GM18498 (cell line): ENCODE data around the gene ISG20L2.

Experiments
- ATAC-seq: cut with Tn5 transposase; IDR thresholded peaks from one replicate; pipeline ENCODE4 v1.9.1; 2021; ENCODE audit warnings: mild to moderate bottlenecking, moderate library complexity; ENCODE audit not compliant: unreplicated experiment

The ISG20L2 gene

DNA sequence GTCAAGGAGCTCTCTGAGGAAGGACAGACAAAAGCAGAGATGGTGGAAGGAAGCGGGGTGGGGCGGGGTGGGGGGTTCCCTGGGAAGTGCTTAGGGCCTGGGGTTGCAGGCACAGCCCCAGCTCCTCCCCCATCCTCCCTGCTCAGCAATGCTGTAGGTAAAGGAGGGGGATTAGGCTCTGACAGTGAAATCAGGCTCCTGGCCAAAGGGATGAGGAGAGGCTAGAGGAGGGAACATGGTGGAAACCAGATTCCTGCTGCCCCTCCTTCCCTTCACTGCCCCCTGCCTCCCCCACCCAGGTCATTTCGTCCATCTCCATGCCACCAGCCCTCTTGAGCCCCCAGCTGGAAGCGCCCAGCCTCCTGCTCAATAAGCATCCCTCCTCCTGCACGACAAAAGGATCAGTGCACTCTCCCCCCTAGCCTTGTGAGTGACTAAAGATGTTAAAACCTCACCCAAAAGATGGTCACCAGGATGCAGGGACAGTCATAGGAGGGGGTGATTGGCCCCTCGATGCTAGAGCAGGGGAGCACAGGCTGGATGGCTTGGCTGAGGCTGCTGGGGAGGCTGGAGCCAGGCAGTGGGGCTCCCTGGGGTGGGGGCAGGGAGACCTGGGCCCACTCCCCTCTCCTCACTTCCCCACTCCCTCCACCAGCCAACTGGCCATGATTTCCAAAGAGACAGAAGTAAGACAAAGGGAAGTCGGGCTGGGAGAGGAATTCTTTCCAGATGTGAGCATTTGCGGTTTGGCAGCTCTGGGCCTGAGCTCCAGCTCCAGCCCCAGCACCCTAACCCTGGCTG is 20.9 kb downstream of the ISG20L2 start:
- ATAC-seq = no peak

- ATAC-seq = no peak
These were observed 21.7 kb downstream of the ISG20L2 start for GRCh38 chr1:156706657-156707416.

GRCh38 chr1:156705918-156706656 is 22.5 kb downstream of the ISG20L2 start:
- ATAC-seq = no peak

- no peak for ATAC-seq
These were observed 23.1 kb downstream of the ISG20L2 start, which contains the start of gene CRABP2 for GRCh38 chr1:156705321-156705917. TSS of gene CRABP2 (minus strand) at chr1:156705583. CDS start at chr1:156705446, 137 bp downstream.

GRCh38 chr1:156704930-156705320 is 23.6 kb downstream of the ISG20L2 start:
- ATAC-seq = no peak

DNA sequence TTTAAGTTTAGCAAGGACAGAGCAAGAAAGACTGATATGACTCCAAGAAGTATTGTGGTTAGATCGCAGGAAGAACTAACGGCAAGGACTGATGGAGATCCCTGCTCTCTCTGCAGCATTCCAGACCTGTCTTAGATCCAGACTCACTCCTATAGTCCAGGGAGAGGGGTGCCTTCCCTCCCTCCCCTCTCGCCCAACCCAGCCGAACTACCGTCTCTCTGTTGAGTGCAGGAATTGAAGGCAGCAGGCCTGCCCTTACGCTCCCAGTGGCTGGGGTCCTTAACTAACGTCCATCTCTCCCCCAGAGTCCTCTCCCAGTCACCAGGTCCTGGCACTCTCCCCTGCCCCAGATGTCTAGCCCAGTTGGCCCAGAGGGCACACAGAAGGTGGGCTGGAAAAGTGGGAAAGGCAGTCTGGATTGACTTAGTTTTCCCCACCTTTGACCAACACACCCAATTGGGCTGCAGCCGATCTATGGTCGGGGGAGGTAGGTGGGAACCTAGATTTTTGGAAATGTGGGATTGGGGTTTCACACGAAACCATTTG is 24.3 kb downstream of the ISG20L2 start:
- no peak for ATAC-seq

- ATAC-seq = no peak
These were observed 24.8 kb downstream of the ISG20L2 start for GRCh38 chr1:156703741-156704140.

DNA sequence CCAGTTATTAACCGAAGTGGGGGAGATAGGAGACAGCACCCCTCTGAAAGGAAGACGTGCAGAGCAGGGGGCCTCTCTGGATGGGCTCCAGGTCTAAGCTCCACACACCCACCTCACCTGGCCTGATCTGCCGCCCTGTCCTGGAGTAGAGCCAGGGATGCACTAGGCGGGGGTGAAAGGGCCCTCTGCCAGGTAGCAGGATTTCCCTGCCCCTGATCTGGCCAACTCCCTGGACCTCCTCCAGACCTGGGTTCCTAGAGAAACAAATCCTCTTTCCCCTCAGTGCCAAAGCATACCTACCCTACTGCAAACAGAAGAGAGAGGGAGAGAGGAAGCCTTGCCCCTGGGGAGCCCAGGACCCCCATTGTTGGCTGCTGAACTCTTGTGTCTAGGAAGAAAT is 25.2 kb downstream of the ISG20L2 start:
- no peak for ATAC-seq

DNA sequence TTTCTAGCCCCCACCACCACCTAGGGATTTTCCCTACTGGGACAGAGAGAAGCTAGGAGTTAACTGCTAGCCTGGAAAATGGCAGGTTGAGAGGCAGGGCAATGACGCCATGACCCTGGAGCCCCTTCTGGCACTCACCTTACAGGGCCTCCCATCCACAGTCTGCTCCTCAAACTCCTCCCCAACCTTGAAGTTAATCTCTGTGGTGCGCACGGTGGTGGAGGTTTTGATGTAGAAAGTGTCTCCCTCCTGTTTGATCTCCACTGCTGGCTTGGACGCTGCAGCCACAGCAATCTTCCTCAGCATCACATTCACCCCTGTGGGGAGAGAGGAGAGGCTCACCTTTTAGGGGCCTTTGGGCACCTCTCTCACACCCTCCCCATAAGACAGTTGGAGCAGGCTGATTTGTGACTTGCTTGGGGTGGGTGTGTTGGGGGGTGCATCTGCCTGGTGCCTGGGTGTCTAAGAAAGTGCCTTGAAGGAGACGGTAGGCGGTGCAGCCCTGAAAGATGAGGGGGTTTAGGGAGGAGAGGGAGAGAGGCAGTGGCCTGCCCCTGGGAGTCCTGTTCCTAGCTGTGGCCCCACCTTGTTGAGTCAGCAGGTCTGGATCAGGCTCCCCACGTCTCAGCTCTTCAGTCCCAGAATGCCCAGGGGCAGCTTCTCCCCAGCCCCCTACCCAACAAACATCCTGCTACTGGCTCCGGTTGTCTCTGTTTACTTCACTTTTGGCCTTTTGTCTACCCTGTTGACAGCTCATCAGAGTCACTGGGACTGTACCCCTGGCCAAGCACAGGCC is 27.6 kb downstream of the ISG20L2 start:
- no peak for ATAC-seq

DNA sequence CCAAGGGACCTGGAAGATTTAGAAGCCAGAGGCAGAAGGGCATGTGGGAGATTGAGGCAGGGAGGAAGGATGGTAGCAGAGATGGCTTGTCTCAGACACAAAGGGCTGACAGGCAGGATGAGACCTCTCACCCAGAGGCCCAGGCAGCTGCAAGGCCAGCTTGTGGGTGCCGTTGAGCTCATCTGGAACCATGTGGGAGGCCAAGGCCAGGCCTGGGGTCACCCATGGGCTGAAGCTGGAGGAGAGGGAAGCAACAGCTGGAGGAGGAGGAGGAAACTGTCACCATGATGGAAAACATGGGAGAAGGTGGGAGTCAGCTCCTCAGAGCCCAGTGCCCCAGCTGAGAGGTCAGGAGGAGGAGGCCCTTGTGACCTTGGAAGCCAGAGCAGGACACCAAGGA is 29.6 kb downstream of the ISG20L2 start:
- ATAC-seq = no peak

DNA sequence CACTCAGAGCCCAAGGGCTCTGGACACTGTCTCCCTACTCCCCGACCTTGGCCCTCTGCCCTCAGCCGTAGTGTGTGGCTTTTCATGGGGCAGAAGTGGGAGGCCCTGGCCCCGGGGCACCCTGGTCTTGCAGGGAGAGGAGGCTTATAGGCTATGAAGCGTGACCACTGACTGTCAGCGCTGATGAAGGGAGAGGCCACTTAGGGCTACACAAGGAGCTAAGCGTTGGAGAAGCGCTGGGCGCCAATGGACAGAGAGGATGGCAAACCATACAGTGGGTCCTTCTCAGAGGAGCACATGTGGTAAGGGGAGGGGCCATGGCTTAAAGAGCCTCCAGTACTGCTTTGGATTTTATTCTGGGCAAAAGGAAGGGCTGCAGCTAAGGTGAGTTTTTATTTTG is 31.1 kb downstream of the ISG20L2 start:
- ATAC-seq = no peak

- no peak for ATAC-seq
These were observed 31.8 kb downstream of the ISG20L2 start for GRCh38 chr1:156696755-156697154.

DNA sequence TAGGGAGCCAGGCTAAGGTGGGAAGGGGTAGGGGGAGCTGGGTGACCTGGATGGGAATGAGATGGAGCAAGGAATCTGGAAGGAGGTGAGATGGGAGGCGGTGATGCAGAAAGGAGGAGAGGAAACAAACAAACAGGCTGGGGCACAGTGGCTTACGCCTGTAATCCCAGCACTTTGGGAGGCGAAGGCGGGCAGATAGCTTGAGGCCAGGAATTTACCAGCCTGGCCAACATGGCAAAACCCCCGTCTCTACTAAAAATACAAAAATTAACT is 33.9 kb downstream of the ISG20L2 start:
- ATAC-seq = no peak

DNA sequence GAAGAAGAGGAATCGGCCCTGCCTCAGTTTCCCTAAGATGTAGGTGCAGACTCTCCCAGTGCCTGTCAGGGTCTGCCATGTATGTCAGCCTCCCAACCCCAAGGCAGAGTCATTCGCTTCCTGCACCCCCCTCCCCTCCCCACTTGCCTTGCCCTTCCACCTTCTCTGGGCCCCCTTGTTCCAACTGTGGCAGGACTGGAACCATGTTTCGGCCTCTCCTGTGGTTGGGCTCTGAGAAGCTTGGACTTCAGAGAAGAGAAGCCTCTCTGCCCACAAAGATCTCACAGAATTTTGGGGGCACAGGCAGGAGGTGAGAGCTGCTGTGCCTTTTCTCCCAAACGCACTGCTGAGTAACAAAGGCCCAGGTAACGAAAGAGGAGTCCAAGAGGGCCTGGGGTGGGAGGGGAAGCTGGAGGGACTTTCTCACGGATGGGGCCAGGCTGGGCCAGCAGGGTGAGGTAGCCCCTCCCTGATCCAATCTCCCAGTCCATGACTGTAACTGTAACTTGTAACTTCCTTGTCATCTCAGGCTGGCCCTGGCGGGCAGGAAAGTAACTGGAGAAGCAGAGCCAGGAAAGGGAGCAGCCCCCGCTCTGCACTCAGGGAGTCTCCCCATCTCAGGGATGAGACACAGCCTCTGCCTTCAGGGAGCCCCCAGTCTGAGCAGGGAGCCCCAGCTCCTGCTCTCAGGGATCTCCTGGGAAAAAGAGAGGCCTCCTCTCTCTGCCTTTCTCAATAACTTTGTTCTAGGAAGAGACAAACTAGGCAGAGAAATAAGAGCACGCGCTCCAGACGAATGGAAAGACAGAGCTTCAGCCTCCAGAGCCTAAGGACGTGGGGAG is 34.5 kb downstream of the ISG20L2 start:
- ATAC-seq = no peak

DNA sequence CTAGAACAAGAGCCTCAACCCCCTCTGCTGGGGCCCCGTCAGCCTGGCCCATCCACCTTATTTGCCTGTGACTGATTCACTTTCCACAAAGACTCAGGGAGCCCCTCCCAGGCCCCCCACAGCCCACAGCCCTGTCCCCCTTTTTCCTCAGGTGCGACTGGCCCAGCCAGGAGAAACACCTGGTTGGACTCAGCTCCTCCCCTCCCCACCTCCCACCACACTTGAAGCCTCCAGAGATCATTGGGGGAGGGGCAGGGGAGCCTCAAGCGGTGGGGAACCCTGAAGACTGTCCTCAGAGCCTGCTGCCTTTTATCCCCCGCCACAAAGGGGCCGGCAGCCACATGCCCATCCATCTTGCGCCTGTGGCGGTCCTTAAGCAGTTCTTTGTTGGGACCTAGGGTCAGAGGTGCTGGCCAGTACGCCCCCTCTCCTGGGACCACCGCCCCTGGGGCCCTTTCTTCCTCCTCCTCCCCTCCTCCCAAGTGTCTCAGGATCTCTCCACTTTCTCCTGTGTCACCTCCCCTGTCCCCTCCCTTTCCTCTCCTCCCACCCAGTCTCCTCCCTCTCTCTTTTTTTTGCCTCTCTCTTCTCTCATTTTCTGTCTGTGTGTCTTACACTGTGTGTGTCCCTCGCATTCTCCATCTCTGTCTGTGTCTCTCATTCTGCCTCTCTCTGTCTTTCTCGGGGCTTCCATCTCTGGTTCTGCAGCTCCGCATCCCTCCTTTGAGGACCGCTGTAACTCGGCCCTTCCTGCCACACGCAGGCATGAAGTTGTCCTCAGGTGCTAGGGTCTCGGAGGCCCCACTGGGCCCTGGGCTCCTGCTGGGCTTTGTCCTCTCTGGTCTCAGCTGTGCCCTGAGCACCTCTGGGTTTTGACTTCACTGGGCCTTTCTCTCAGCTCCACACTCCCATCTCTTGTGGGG is 35.4 kb downstream of the ISG20L2 start:
- no peak for ATAC-seq

- ATAC-seq = no peak
These were observed 36.1 kb downstream of the ISG20L2 start for GRCh38 chr1:156692441-156692924.

DNA sequence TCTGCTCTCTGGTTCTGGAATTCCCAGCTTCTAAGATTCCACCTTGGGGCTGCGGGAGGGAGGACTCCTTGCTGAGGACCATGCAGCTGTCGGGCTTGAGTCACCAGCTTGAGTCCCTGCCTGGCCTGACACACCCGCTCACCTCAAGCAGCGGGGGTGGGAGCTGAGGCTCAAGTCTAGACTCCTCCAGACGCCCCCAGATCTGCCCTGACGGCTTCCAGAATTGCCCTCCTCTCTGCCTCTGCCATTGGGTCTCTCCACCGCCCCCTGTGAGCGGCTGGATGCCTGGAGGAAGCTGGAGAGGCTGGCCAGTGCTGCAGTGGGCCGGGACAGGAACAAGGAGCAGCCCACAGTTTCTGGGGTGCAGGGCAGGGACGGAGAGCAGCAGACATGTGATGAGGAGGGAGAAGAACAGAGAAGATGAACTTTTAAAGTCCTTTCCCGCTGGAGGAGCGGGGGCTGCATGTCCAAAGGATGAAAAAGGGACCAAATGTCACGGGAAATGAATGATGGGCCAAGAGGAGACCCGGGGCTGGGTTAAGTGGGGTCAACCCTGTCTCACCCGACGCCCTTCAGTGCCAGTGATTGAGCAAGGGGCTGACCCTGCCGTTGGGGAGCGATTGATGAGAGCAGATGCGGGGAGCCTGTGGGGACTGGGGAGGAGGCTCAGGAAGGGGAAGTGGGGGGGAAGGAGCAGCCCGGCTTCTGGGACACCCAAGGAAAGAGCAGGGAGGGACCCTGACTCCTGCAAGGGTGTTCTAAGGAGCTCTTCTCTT is 36.7 kb downstream of the ISG20L2 start:
- ATAC-seq = no peak
